GM19467 (cell line): ENCODE data around the gene GTPBP6.
"Not testable (repeated sequence)": the region's sequence is repeated elsewhere in the genome, so short reads cannot be mapped to it uniquely, and the experiment has no call there.

Source experiments
- ATAC-seq: cut with Tn5 transposase; IDR thresholded peaks from one replicate; pipeline ENCODE4 v1.9.1; 2021; ENCODE audit warnings: mild to moderate bottlenecking, moderate library complexity; ENCODE audit not compliant: unreplicated experiment

Gene GTPBP6

DNA sequence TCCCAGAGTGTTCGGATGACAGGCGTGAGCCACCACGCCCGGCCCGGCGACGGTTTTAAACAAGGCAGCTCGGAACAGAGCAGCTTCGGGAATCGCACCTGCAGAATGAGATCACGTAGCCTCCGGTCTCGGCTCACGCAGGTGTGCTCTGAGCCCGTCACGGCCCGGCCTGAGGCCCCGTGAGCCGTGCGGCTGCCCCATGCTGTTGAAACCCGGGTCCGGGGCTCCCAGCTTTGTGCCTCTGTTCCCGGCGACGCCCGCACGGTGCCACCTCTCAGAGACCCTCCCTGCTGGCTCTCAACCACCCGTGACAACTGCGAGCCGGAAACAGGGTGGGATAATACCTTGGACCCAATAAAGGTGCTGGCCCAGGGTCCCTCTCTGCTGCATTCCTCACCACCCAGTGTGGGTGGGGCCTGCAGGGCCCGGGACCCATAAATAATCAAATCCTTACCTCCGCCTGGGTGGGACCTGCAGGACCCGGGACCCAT is 50.8 kb downstream of the GTPBP6 start:
- ATAC-seq = no peak

DNA sequence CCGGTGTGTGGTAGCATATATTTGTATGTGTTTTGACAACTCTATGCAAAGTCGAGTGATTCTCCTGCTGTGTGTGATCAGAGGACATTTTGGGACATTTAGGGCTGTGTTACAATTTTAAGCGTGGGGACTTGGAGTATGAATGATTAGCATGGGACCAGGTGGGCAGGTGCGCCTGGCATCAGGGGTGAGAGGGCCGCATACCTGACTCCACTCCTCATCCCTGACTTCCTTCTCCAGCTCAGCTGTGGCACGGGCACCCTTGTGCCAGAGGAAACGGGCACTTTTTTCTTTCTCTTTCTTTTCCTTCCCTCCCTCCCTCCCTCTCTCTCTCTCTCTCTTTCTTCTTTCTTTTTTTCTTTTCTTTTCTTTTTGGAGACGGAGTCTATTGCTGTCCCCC is 53.1 kb downstream of the GTPBP6 start:
- ATAC-seq = no peak

DNA sequence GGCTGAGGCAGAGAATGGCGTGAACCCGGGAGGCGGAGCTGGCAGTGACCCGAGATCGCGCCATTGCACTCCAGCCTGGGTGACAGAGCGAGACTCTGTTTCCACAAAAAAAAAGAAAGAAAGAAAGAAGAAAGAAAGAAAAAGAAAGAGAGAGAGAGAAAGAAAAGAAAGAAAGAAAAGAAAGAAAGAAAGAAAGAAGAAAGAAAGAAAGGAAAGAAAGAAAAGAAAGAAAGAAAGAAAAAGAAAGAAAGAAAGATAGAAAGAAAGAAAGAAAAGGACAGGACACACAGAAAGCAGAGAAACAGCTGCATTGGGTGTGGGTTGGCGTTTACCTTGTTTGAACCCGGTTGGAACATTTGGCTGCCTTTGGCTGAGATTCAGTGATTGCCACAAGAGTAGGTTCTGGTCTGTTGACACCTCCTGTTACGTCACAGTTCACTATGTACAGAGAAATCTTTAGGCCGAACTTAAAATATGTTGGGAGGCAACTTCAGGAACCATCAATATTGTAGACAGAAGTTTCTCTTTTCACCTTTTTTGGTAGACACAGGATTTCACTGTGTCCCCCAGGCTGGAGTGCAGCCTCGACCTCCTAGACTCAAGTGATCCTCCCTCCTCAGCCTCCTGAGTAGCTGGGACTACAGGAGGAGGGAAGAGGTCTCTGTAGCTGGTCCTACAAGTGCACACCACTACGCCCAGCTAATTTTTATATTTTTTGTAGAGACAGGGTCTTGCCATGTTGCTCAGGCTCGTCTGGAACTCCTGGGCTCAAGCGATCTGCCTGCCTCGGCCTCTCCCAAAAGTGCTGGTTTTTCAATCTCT is 53.8 kb downstream of the GTPBP6 start:
- no peak for ATAC-seq

DNA sequence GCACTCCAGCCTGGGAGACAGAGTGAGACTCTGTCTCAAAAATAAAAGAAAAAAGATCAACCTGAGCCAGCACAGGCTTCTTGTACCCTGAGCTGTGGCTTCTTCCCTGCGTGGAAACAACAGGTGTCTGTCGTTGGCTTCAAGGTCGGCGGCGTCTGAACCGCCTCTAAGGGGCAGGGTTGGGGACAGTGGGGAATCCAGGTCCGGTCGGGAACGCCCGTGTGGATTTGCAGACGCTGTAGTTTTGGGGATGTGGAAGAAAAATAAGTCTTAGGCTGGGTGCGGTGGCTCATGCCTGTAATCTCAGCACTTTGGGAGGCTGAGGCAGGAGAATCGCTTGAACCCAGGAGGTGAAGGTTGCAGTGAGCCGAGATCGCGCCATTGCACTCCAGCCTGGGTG is 54.6 kb downstream of the GTPBP6 start:
- ATAC-seq = not testable (repeated sequence)

DNA sequence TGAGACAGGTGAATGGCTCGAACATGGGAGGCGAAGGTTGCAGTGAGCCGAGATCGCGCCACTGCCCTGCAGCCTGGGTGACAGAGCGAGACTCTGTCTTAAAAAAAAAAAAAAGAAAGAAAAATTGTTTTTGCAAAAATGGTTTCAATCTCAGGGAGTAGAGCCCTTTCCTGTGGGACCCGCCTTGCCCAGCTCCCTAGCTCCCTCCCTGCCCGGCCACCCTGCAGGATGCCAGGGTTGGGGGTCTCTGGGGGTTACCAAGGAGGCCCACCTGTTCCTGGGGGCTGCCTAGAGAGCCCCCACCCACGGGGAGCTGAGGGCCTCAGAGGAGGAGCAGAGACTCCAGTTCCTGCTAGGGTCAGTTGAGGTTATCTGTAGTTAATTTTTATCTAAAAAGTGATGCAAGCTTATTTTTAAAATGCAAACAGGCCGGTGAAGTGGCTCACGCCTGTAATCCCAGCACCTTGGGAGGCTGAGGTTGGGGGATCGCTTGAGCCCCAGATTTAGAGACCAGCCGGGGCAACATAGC is 56.2 kb downstream of the GTPBP6 start:
- peak; percentile 85 for ATAC-seq

DNA sequence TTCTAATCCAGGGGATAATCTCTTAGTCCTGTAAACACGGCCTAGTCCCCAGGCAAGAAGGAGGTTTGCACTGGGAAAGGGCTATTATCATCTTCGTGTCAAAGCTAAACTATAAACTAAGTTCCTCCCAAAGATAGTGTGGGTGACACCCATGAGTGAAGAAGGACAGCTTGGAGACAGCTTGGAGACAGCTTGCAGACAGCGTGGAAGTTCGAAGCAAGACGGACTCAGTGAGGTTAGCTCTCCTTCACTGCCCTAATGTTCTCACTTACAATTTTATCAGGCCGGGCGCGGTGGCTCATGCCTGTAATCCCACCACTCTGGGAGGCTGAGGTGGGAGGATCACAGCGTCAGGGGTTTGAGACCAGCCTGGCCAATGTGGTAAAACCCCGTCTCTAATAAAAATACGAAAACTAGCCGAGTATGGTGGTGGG is 56.7 kb downstream of the GTPBP6 start:
- ATAC-seq = no peak

DNA sequence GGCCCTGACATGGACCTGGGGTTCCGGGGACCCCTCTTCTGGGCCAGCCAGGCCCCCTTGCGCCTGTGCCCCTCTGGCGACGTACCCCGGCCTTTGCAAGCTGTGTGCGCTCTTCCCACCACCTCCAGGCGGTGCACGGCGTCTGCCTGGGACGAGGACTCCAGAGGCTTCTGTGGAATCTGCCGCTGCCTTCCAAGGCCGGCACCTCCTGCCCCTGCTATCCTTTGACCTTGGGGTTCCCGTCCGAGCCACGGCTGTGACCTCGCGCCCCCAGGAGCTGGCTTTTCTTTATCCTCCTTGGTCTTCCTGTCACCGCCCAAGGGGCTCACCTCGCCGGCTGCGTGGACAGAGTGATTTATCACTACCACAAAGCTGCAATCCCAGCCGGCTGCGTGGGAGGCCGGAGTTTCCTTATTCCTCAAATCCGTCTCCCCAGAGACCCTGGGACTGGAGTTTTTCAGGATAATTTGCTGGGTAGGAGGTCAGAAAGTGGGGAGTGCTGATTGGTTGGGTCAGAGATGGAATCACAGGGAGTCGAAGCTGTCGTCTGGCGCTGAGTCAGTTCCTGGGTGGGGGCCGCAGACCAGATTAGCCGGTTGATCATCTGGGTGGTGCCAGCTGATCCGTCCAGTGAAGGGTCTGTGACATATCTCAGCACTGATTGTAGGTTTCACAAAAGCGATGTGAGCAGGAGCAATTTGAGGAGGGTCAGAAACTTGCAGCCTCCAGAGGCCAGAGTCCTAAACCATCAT is 57.3 kb downstream of the GTPBP6 start:
- ATAC-seq = no peak

DNA sequence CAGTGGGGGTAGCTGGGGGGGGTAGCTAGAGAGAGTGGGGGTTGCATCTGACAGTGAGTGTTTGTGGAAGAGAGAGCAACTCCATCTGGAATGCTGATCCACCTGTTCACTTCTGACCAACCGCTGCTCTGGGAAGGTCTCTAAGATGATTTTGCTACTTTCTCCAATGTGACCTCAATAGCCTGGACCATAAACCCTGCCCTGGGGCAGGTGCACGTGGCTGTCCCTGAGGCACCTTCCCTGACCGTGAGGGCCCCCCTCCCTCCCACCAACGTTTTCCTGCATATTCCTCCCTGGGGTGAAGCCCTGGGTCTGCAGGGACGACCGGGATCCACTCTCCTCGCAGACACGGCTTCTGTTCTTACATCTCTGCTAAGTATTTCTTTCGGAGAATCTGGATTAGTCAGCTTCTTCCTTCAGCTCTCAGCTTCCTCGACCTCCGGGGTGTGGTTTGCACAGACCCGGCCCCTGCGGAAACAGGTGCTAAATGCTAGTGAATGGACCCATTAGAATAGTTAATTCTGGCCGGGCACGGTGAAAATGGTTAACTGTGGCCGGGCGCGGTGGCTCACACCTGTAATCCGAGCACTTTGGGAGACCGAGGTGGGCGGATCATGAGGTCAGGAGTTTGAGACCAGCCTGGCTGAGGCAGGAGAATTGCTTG is 58.8 kb downstream of the GTPBP6 start:
- ATAC-seq = no peak

DNA sequence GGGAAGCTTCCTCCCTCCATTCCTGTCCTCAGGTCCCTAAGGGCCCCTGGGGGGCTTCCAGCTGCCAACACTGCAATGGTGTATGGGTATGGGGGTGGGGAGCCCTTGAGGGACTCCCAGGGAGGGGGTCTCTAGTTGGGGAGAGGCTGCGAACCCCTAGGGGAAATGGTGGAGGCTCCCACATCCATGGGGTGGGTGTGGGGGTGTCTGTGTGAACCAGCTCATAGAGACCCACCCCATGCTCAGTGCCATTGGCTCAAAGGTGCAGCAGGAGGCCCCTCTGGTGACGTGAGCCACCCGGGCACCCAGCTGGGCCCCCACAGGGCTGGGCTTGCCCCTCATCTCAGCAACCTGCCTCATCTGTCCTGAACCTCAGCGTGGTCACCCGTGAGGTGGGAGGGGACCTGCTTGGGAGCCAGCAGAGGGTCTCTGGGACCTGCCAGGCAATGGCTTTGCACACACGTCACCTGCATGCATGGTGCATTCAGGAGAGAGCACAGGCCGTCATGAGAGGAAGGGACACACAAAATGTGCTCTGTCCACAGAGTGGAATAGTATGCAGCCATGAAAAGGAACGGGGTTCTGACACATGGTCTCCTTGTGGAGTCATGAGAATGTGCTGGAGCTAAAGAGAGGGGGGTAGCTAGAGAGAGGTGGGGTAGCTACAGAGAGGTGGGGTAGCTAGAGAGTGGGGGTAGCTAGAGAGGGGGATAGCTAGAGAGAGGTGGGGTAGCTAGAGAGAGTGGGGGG is 60.1 kb downstream of the GTPBP6 start:
- no peak for ATAC-seq

DNA sequence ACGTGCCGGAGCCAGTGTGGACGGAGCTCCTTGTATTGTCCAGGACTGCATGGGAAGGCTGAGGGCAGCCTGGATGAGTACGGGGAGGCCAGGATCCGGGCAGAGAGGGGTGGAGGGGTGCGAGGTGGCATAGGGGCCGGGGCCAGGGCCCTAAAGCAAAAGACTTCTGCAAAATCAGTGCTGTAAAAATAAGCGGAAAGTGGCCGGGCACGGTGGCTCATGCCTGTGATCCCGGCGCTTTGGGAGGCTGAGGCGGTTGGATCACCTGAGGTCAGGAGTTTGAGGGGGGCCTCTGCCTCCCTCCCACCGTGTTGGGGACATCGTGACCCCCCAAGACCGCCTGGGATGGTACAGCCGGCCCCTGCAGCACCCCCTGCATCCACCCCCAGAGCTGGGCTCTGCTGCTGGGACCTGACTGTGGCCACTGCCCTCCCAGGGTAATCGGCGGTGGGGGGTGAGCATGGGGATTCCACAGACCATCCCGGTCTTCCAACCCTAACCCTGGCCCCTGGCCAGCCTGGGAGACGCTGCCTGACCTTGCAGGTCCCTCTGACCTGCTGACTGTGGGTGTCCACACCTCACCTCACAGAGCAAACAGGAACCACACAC is 60.8 kb downstream of the GTPBP6 start:
- no peak for ATAC-seq

DNA sequence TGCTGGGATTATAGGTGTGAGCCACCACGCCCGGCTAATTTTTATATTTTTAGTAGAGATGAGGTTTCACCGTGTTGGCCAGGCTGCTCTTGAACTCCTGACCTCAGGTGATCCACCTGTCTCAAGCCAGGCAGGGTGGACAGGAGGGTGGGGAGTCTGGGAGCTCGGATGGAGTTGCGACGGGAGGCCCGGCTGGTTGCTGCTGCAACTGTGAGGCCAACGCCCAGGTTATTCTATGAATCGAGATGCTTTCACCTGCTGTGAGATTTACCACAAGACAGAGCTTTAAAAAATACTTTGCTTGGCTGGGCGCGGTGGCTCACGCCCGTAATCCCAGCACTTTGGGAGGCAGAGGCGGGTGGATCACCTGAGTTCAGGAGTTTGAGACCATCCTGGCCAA is 61.5 kb downstream of the GTPBP6 start:
- not testable (repeated sequence) for ATAC-seq

DNA sequence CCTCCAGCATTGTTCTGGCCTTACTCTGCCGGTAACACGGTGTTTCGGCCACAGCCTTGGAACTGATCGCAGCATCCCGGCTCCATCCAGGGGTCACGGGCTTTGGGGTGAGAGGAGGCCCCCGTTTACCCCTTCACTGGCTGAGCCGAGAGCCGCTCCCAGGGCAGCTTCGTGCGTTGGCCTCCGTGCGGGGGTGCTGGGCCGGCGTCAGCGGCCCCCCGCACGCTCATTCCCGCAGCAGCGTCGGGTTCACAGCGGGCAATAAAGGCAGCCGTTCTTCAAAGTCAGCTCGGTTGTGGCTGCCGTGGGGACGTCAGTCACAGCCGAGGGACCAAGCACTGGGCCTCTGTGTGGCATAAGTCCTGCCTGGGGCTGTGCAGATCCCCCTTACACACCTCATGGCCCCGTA is 62.7 kb downstream of the GTPBP6 start:
- no peak for ATAC-seq
